HepG2 (cell line): ENCODE measurements around the gene BLVRB. TPM values are rescaled to one million over a fixed set of nuclear protein-coding genes. Genes with fewer than 3 reads are reported as not detected.

Experiments used
- ARID5B ChIP-seq: IDR thresholded peaks from 2 replicates; pipeline ENCODE4 v1.4.0; 2020; ENCODE audit warnings: mild to moderate bottlenecking, missing genetic modification reagents
- ARNT ChIP-seq: fragments of 450-650 bp; IDR thresholded peaks from 2 replicates; pipeline ENCODE4 v1.6.1; 2017
- CBX1 ChIP-seq: IDR thresholded peaks from one replicate; pipeline ENCODE4 v1.6.1; 2016; ENCODE audit warnings: antibody characterized with exemption, low read depth
- E2F1 ChIP-seq: sonication (generic); formaldehyde crosslinking; IDR thresholded peaks from 2 replicates; pipeline ENCODE4 v1.5.0; 2020; ENCODE audit warnings: missing genetic modification reagents
- FOXP1 ChIP-seq, 2 experiments: fragments of 450-650 bp in 1 of 2; IDR thresholded peaks; 2 replicates each; pipeline ENCODE4 v1.6.1; 2017 to 2018; ENCODE audit warnings: antibody characterized with exemption in 1 of 2
- HDAC2 ChIP-seq: sonication (generic); formaldehyde crosslinking; IDR thresholded peaks from 2 replicates; pipeline ENCODE4 v1.4.0; 2020; ENCODE audit warnings: missing genetic modification reagents
- JARID2 ChIP-seq: sonication (generic); formaldehyde crosslinking; IDR thresholded peaks from 2 replicates; pipeline ENCODE4 v1.8.1; 2023; ENCODE audit warnings: missing genetic modification reagents, inconsistent platforms; ENCODE audit not compliant: insufficient replicate concordance
- MBNL3 ChIP-seq: fragments of 250-450 bp; sonication (Bioruptor Pico); conservative IDR thresholded peaks from 2 replicates; pipeline ENCODE4 v1.8.0; 2022; ENCODE audit warnings: mild to moderate bottlenecking, inconsistent platforms
- MTA3 ChIP-seq: sonication (generic); formaldehyde crosslinking; IDR thresholded peaks from 2 replicates; pipeline ENCODE4 v1.4.0; 2020; ENCODE audit warnings: missing genetic modification reagents
- NCOR1 ChIP-seq: fragments of 200-600 bp; sonication (generic); IDR thresholded peaks from 2 replicates; pipeline ENCODE4 v1.7.0; 2017; ENCODE audit warnings: antibody characterized with exemption, low read length, borderline replicate concordance
- NR2F2 ChIP-seq: IDR thresholded peaks from 2 replicates; pipeline ENCODE4 v1.6.1; 2012; ENCODE audit warnings: low read depth, inconsistent platforms, borderline replicate concordance
- PBX3 ChIP-seq: sonication (generic); formaldehyde crosslinking; IDR thresholded peaks from 2 replicates; pipeline ENCODE4 v1.8.1; 2023; ENCODE audit warnings: missing genetic modification reagents, inconsistent platforms, borderline replicate concordance
- PHF8 ChIP-seq: sonication (generic); formaldehyde crosslinking; IDR thresholded peaks from 2 replicates; pipeline ENCODE4 v1.5.0; 2020; ENCODE audit warnings: missing genetic modification reagents
- RFXANK ChIP-seq: IDR thresholded peaks from 2 replicates; pipeline ENCODE4 v1.6.1; 2016
- SAP130 ChIP-seq: IDR thresholded peaks from 2 replicates; pipeline ENCODE4 v1.6.1; 2016; ENCODE audit warnings: low read depth
- SRSF9 ChIP-seq: fragments of 200-400 bp; formaldehyde crosslinking; IDR thresholded peaks from 2 replicates; pipeline ENCODE4 v1.6.1; 2018; ENCODE audit warnings: borderline replicate concordance, mild to moderate bottlenecking, low read depth, low read length; ENCODE audit not compliant: insufficient read depth, poor library complexity, severe bottlenecking
- TCF7L2 ChIP-seq: IDR thresholded peaks from 2 replicates; pipeline ENCODE4 v1.6.1; 2011; ENCODE audit warnings: mild to moderate bottlenecking, low read depth, low read length, moderate library complexity
- ZNF234 ChIP-seq: sonication (generic); formaldehyde crosslinking; conservative IDR thresholded peaks from 2 replicates; pipeline ENCODE4 v1.5.1; 2020; ENCODE audit warnings: mild to moderate bottlenecking, missing genetic modification reagents
- ZNF282 ChIP-seq: fragments of 450-650 bp; IDR thresholded peaks from 2 replicates; pipeline ENCODE4 v1.6.1; 2018; ENCODE audit not compliant: partially characterized antibody
- ZNF44 ChIP-seq: sonication (generic); formaldehyde crosslinking; IDR thresholded peaks from 2 replicates; pipeline ENCODE4 v1.5.1; 2020; ENCODE audit warnings: mild to moderate bottlenecking, missing genetic modification reagents
- ZNF691 ChIP-seq: sonication (generic); formaldehyde crosslinking; IDR thresholded peaks from 2 replicates; pipeline ENCODE4 v1.4.0; 2020; ENCODE audit warnings: missing genetic modification reagents, low read depth, mild to moderate bottlenecking, borderline replicate concordance
- ZNF761 ChIP-seq: sonication (generic); formaldehyde crosslinking; conservative IDR thresholded peaks from 2 replicates; pipeline ENCODE4 v1.4.0; 2020; ENCODE audit warnings: mild to moderate bottlenecking, missing genetic modification reagents
- ZNF788 ChIP-seq: sonication (generic); formaldehyde crosslinking; IDR thresholded peaks from 2 replicates; pipeline ENCODE4 v1.5.0; 2020; ENCODE audit warnings: mild to moderate bottlenecking, missing genetic modification reagents, borderline replicate concordance
- ZNF850 ChIP-seq: sonication (generic); formaldehyde crosslinking; conservative IDR thresholded peaks from 2 replicates; pipeline ENCODE4 v1.9.0; 2021; ENCODE audit warnings: mild to moderate bottlenecking, missing genetic modification reagents
- ZNF891 ChIP-seq: sonication (generic); formaldehyde crosslinking; IDR thresholded peaks from 2 replicates; pipeline ENCODE4 v1.5.0; 2020; ENCODE audit warnings: mild to moderate bottlenecking, missing genetic modification reagents
- polyA plus RNA-seq, 8 experiments: library from polyadenylated mRNA; depleted of rRNA in 3 of 8; stranded (reverse) in 7 of 8; unstranded in 1 of 8; fragments of >200 nt; fragmentation: Illumina TruSeq in 4 of 8; extraction: Trizol in 4 of 8; gene quantifications; 2 replicates each; pipeline versions ENCODE4 v1.2.1 to v1.2.3, GENCODE V29; 2011 to 2016; ENCODE audit warnings: low read depth in 4 of 8, missing spikeins in 1 of 8, mixed read lengths in 1 of 8; ENCODE audit not compliant: insufficient read depth in 1 of 8
- total RNA-seq, 5 experiments: library from RNA; depleted of rRNA; stranded (reverse); fragments of >200 nt; fragmentation: Illumina TruSeq; extraction: Trizol; gene quantifications; 2 replicates each; pipeline ENCODE4 v1.2.3, GENCODE V29; 2016; ENCODE audit warnings: low read depth in 1 of 5

BLVRB gene
- total and polyA plus RNA-seq, 2 of the 13 experiments (the other 11 are each of a cell fraction or from before 2014, with no cell fraction given): 25.9 to 51.4 TPM

- TF ChIP-seq ARID5B: no peak
- TF ChIP-seq FOXP1 (IDR thresholded peaks at IDR 0.05): no peak
- TF ChIP-seq FOXP1 (CRISPR knock-in tag; IDR thresholded peaks at IDR 0.05): no peak
- no peak for TF ChIP-seq JARID2 (CRISPR knock-in tag)
- TF ChIP-seq ZNF691 (CRISPR knock-in tag): no peak
- TF ChIP-seq E2F1 (CRISPR knock-in tag): no peak
- TF ChIP-seq ZNF234 (CRISPR knock-in tag): no peak
- no peak for TF ChIP-seq ZNF891
- TF ChIP-seq SRSF9: no peak
- no peak for TF ChIP-seq ZNF282
- TF ChIP-seq MBNL3 (CRISPR knock-in tag): no peak
- TF ChIP-seq HDAC2 (CRISPR knock-in tag): no peak; the same call in 1 of the 2 replicates
- TF ChIP-seq SAP130 (CRISPR knock-in tag): peak; percentile 60; the same call in 1 of the 2 replicates
- TF ChIP-seq NR2F2: no peak
- no peak for TF ChIP-seq PBX3
- no peak for TF ChIP-seq ZNF850 (CRISPR knock-in tag)
- no peak for TF ChIP-seq RFXANK
- TF ChIP-seq MTA3 (CRISPR knock-in tag): no peak
- peak; percentile 61 for TF ChIP-seq PHF8
- no peak for TF ChIP-seq TCF7L2
- no peak for TF ChIP-seq ARNT
- TF ChIP-seq CBX1: no peak
- peak; percentile 28; the same call in 1 of the 2 replicates for TF ChIP-seq ZNF788
- 0 out of 2 replicates have a peak, but pooled peaks have one; percentile 38 for TF ChIP-seq ZNF761 (CRISPR knock-in tag)
- TF ChIP-seq NCOR1: peak; percentile 51; the same call in 1 of the 2 replicates
- no peak for TF ChIP-seq ZNF44
Measured at GRCh38 chr19:40403262-40403984, 62.1 kb downstream of the BLVRB start (continued).
